Pancreas (tissue), 10 donors: Measurements from ENCODE around the gene KMT5B. TPM values are rescaled to one million over a fixed set of nuclear protein-coding genes. Genes with fewer than 3 reads are reported as not detected.

Source experiments
- ATAC-seq, 4 donors: fragments of 200-7000 bp; cut with Tn5 transposase; one replicate each; pipeline versions ENCODE4 v1.8.0 to v1.9.1; 2020; ENCODE audit warnings: mild to moderate bottlenecking in 4 of 4, moderate library complexity in 4 of 4
- DNase-seq, 6 donors: peaks; one replicate each; pipeline ENCODE4 v3.0.0-alpha.2; 2020
- FAIRE-seq: peaks from 2 replicates; lab custom pipeline; 2012; peaks lifted over from hg19 to GRCh38; lab: Jason Lieb, UNC
- H3K27ac ChIP-seq, 4 donors: fragments of 200-600 bp; sonication (generic); 1 replicate in 3 of 4; 2 replicates in 1 of 4; pipeline versions ENCODE4 v1.5.0 to v1.8.0; 2020
- H3K27me3 ChIP-seq, 4 donors: fragments of 200-600 bp; one replicate each; pipeline ENCODE4 v1.8.0; 2021
- H3K36me3 ChIP-seq, 3 donors: fragments of 200-600 bp; sonication (generic) in 1 of 3; one replicate each; pipeline versions ENCODE4 v1.5.0 to v1.8.0; 2020 to 2021
- H3K4me1 ChIP-seq, 3 donors: fragments of 200-600 bp; one replicate each; pipeline ENCODE4 v1.8.0; 2021
- H3K4me3 ChIP-seq, 4 donors: fragments of 200-600 bp; sonication (generic) in 2 of 4; one replicate each; pipeline versions ENCODE4 v1.5.0 to v1.8.0; 2020 to 2021
- H3K9me3 ChIP-seq, 4 donors: fragments of 200-600 bp; one replicate each; pipeline ENCODE4 v1.8.0; 2021
- WGBS, 2 donors: extraction: QIAGEN DNeasy Blood & Tissue Kit; methylation state at CpG; one replicate each; pipeline ENCODE4 v1.1.7; 2013; 5-methylcytosine and 5-hydroxymethylcytosine counted together
- intact Hi-C, 3 donors: fragments of 100-400 bp; cut with DNase I; formaldehyde crosslinking; loops; one replicate each; pipeline versions ENCODE4 v1.11.1 to v1.14.2; 2022
- polyA plus RNA-seq, 2 donors: library from polyadenylated mRNA; stranded (reverse); fragments of 200-250 nt; gene quantifications; one replicate each; pipeline ENCODE4 v1.2.3, GENCODE V29; 2013
- total RNA-seq, 6 donors: library from RNA; stranded (reverse); fragmentation: NEBNext Ultra II Directional in 4 of 6; extraction: Animal tissue kit (Norgen Biotek cat#: 25700) in 4 of 6; gene quantifications; one replicate each; pipeline versions ENCODE4 v1.2.1 to v1.2.4, GENCODE V29; 2021 to 2023
- TF ChIP-seq, protein P1 (sequence below), 4 donors: fragments of 200-600 bp; sonication (generic) in 3 of 4; IDR thresholded peaks; one replicate each; pipeline versions ENCODE4 v1.5.0 to v1.8.0; 2021; ENCODE audit warnings: antibody characterized with exemption in 4 of 4
- donor health status: healthy with polysubstance abuse.
- donor health status: DM: no; HTN: no; CAD: no; lungs with moderate emphysema.
- donor health status: DM: no; HTN: no; CAD: no.
- donor health status: control.
- donor health status: control.
- donor health status: Bipolar disorder and iron deficiency.
- donor health status: DM: yes; HTN: yes; CAD: no.
- donor health status: DM: no; HTN: no; CAD: no.
- donor health status: DM: no; HTN: no; CAD: no.
- donor health status: DM: yes; HTN: yes; CAD: no.

Gene KMT5B
- total and polyA plus RNA-seq, 8 donors, result 12.8 to 30.8 (median 22.6) TPM

DNA sequence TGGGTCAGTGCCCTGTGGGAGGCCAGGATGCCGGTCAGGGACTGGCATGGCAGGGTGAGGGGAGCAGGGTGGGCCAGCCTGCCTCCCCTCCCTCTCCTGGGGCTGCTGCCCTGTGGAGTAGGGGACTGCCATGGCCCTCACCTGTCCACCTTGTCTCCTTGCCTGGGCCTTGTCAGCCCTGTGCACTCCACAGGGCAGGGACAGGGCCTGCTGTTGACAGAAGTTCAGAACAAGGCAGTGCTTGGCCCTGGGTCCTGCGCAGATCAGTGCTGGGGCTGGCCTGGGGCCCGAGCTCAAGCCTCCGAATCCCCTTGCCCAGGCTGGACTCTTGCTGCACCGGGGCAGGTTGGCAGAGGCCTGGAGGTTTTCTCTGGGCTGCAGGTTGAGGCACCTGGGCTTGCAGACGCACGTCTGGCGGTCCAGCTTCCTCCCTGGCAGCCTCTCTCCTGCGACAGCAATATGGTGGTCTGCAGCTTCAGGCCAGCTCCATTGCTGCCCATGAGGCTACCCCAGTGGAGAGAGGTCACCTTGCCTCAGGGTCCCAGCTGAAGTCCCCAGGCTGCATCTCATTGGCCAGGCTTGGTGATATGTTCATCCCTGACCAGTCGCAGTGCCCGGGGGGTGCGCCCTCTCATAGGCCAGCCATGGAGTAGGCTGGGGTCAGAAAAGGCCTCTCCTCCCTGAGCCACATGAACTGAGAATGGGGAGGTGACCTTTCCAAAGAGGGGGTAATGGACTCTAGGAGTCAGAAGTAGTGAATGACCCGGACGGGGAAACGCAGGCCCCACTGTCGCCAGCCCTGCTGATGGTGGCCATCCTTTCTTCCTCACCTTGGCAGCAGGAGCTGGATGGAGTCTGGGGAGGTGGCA is 70.4 kb downstream of the KMT5B start:
- H3K4me1 ChIP-seq, result peaks cover 57 to 66% (median 64%) of the 10 kb centered on the region in 3 donors
- ATAC-seq (peak in 1 of 4 donors; percentile 5), FAIRE-seq (no peak), DNase-seq (peak in 4 of 6 donors; percentile 26 to 73 (median 54))
- WGBS, 2 donors, result 69% methylated on average over 16 of the region's 16 CpGs
- intact Hi-C loops, result no loop called here
- TF ChIP-seq, protein P1, sequence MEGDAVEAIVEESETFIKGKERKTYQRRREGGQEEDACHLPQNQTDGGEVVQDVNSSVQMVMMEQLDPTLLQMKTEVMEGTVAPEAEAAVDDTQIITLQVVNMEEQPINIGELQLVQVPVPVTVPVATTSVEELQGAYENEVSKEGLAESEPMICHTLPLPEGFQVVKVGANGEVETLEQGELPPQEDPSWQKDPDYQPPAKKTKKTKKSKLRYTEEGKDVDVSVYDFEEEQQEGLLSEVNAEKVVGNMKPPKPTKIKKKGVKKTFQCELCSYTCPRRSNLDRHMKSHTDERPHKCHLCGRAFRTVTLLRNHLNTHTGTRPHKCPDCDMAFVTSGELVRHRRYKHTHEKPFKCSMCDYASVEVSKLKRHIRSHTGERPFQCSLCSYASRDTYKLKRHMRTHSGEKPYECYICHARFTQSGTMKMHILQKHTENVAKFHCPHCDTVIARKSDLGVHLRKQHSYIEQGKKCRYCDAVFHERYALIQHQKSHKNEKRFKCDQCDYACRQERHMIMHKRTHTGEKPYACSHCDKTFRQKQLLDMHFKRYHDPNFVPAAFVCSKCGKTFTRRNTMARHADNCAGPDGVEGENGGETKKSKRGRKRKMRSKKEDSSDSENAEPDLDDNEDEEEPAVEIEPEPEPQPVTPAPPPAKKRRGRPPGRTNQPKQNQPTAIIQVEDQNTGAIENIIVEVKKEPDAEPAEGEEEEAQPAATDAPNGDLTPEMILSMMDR (IDR thresholded peaks at IDR 0.05), result no peak
- no peaks in the 10 kb centered on the region for H3K36me3 ChIP-seq
- peak overlapping the region; percentile 74 to 90 (median 84) for H3K27ac ChIP-seq
- H3K27me3 ChIP-seq, result no peaks in the 10 kb centered on the region
- H3K9me3 ChIP-seq, result no peaks in the 10 kb centered on the region
- no peak overlapping the region for H3K4me3 ChIP-seq

DNA sequence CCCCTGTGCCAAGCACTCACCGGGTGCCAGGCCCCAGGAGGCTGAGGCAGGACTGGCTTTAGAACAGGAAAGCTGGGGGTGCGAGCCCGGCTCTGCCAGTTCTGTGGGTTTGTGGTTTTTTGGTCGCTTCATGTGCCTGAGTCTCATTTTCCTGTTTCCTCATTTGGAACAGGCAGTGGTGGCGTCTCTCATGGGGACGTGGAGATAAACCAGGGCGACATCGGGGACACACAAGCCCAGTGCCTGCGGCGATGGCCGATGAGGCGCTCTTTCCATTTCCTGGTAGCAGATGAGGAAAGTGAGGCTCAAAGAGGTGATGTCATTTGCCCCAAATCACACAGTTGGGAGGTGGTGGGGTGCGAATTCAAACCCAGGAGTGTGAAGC is 71.1 kb downstream of the KMT5B start:
- Histone ChIP-seq H3K27ac (peak overlapping the region; percentile 74 to 90 (median 84)), H3K36me3 (no peaks in the 10 kb centered on the region), H3K4me3 (no peak overlapping the region), H3K4me1 (peaks cover 53 to 62% (median 61%) of the 10 kb centered on the region in 3 donors), H3K9me3 (no peaks in the 10 kb centered on the region), H3K27me3 (no peaks in the 10 kb centered on the region)
- 35% methylated on average over 12 to 13 of the region's 13 CpGs for WGBS, 2 donors
- peak; percentile 75 to 93 (median 80) for DNase-seq
- ATAC-seq, result peak; percentile 28 to 67 (median 44)
- TF ChIP-seq, protein P1 (IDR thresholded peaks at IDR 0.05), result no peak
- no peak for FAIRE-seq
- intact Hi-C loops, result no loop called here

DNA sequence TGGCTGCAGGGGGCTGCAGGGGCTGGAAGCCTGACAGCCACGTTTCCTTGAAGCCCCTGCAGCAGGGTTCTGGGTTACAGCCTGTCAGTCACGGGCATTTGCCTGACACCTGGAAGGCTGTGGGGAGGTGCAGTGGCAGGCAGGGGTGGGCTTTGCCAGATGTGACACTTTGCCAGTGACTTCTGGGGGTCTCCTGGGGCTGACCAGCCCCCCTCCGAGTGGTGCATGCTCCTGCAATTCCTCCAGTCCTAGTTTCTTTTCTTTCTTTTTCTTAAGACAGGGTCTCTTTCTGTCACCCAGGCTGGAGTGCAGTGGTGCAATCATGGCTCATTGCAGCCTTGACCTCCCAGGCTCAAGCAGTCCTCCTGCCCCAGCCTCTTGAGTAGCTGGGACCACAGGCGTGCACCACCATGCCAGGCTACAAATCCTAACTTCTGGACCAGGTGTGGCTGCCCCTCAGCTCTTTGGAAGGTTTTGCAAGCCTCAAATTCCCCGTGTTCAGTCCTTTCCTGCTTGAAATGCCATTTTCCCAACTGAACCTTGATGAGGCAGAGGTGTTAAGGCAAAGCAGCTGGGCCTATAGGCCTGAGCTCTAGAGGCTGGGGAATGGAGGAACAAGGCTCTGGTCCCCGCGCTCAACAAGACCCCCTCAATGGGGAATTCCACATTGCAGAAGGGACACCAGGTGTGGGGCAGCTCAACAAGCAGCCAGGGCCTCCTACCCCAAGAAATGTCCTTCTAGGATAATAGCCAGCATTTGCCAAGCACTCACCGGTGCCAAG is 71.7 kb downstream of the KMT5B start:
- intact Hi-C loops, result no loop called here
- Histone ChIP-seq H3K27ac (peak overlapping the region; percentile 74 to 90 (median 84)), H3K36me3 (no peaks in the 10 kb centered on the region), H3K4me3 (no peak overlapping the region), H3K9me3 (no peaks in the 10 kb centered on the region), H3K4me1 (peaks cover 47 to 56% (median 55%) of the 10 kb centered on the region in 3 donors), H3K27me3 (no peaks in the 10 kb centered on the region)
- 48 to 52% methylated on average over 8 of the region's 8 CpGs for WGBS, 2 donors
- DNase-seq (no peak), ATAC-seq (no peak), FAIRE-seq (no peak)
- TF ChIP-seq, protein P1 (IDR thresholded peaks at IDR 0.05), result no peak

DNA sequence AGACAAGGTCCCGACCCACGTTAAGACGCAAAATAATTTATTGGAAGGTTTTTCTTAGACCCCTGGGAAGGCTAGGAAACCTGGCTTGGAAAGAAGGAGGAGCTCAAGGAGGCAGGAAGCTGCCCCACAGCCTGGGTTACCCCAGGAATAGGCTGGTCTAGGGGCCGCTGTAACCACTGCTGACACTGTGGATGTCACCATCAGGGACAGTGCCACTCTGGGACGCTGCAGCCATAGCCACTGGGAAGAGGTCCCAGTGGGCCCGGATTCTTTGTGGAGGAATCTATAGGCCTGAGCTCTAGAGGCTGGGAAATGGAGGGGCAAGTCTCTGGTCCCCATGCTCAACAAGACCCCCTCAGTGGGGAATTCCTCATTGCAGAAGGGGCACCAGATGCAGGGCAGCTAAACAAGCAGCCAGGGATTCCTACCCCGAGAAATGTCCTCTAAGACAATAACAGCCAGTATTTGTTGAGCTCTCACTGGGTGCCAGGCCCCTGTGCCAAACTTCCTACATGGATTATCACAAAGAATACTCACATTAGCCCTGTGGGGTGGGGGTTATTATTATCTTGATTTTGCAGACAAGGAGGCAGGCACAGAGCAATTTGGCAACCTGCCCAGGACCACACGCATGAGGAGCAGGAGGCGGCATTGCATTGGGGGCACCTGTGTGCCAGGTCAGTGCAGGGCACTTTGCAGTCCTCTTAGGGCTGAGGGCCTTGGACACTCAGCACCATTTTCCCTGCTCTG is 72.4 kb downstream of the KMT5B start:
- intact Hi-C loops, result no loop called here
- no peaks in the 10 kb centered on the region for H3K9me3 ChIP-seq
- 50 to 54% methylated on average over 9 of the region's 9 CpGs for WGBS, 2 donors
- DNase-seq, result peak in 4 of 6 donors; percentile 62 to 89 (median 75)
- H3K27me3 ChIP-seq, result no peaks in the 10 kb centered on the region
- peak overlapping the region; percentile 55 to 90 (median 80) for H3K27ac ChIP-seq
- no peak for FAIRE-seq
- ATAC-seq, result peak in 3 of 4 donors; percentile 7 to 36 (median 8)
- H3K4me1 ChIP-seq, result peaks cover 44 to 51% (median 49%) of the 10 kb centered on the region in 3 donors
- no peaks in the 10 kb centered on the region for H3K36me3 ChIP-seq
- H3K4me3 ChIP-seq, result no peak overlapping the region
- TF ChIP-seq, protein P1 (IDR thresholded peaks at IDR 0.05), result no peak
